Fibroblast of villous mesenchyme (primary cell): ENCODE data around the gene GFOD1. TPM values are rescaled to one million over a fixed set of nuclear protein-coding genes. Genes with fewer than 3 reads are reported as not detected.

Experiments used
- DNase-seq: peaks from one replicate; pipeline ENCODE4 v3.0.0-alpha.2; 2010; ENCODE audit warnings: low read depth
- H3K4me3 ChIP-seq: 2 replicates; pipeline ENCODE4 v1.5.1; 2011; ENCODE audit warnings: low read depth, mild to moderate bottlenecking, low read length
- total RNA-seq: library from RNA; depleted of rRNA; stranded (reverse); fragments of >200 nt; gene quantifications from 2 replicates; pipeline ENCODE4 v1.2.3, GENCODE V29; 2012
- TF ChIP-seq, protein P1 (sequence below): IDR thresholded peaks from 2 replicates; pipeline ENCODE4 v1.5.1; 2012; ENCODE audit warnings: low read depth, mild to moderate bottlenecking, low read length; ENCODE audit not compliant: insufficient read depth

The GFOD1 gene
- total RNA-seq, 1 donor, result 4.7 TPM

DNA sequence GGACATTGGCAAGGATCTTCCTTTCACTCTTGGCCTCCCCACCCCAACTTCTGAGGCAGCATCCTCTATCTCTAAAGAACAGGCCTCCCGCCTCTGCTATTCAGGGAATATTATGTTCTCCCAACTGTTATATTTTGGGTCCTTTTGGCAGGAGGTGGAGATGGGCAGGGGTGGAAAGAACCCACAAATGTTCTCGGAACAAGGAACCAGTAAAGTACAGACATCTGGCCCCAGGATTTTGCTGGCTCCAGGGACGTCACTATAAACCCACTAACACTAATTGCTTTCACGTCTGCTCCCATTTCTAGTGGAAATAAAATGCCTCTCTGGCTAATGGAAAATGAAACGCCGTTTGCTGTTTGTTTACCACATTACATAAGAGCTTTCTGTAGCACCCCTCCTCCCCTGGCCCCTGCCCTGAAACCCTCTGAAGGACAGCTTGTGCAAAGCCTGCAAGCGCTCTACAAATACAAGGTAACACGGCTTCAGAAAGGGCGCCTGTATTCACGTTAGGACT, 81.4 kb downstream of the GFOD1 start:
- H3K4me3 ChIP-seq, result no peak overlapping the region
- TF ChIP-seq, protein P1, sequence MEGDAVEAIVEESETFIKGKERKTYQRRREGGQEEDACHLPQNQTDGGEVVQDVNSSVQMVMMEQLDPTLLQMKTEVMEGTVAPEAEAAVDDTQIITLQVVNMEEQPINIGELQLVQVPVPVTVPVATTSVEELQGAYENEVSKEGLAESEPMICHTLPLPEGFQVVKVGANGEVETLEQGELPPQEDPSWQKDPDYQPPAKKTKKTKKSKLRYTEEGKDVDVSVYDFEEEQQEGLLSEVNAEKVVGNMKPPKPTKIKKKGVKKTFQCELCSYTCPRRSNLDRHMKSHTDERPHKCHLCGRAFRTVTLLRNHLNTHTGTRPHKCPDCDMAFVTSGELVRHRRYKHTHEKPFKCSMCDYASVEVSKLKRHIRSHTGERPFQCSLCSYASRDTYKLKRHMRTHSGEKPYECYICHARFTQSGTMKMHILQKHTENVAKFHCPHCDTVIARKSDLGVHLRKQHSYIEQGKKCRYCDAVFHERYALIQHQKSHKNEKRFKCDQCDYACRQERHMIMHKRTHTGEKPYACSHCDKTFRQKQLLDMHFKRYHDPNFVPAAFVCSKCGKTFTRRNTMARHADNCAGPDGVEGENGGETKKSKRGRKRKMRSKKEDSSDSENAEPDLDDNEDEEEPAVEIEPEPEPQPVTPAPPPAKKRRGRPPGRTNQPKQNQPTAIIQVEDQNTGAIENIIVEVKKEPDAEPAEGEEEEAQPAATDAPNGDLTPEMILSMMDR, result no peak
- DNase-seq, result no peak

DNA sequence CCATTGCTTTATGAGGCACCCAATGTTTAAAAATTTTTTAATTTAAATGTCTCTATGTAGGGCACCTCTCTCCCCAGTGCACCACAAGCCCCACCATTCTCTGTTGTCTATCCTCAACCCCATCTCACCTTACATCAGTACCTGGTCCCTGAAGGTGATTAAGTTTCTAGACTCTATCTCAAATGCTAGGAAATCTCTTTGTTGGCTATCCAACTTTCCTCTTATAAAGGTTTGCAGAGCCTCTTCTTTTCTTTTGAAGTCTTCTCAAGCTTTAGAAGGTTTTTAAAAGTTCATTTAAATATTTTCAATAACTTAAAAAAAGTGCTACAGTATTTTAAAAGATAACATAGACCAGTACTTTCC, 82.5 kb downstream of the GFOD1 start:
- TF ChIP-seq, protein P1, result no peak
- H3K4me3 ChIP-seq, result no peak overlapping the region
- no peak for DNase-seq

DNA sequence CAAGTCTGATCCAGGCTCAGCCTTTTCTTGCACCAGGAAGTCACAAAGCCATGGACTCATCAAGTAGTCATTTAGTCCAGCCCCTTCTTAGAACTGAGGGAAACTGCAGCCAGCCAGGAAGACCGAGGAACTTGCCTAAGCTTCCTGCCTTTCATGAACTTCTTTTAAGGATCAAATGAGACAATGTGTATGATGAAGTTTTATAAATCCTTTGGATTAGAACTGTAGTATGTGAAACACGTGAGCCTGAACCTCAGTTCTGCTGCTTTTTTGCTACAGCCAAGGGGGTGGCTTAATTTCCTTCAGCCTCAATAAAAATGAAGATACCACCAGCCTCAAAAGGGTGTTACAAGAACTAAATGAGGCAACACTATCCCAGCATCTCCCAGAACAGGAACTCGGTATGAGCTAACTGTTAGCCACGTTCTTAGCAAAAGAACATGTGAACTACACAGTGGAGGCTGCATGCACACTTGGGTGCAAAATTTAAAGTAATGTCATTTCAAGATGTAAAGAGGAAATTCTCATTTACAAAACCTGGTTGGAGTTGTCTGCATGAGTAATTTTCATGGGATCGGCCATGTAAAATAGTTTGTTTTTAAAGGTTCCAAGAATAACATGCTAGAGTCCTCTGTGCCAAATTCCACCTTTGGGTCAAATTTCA, 83.0 kb downstream of the GFOD1 start:
- TF ChIP-seq, protein P1, result no peak
- H3K4me3 ChIP-seq, result no peak overlapping the region
- DNase-seq, result peak; percentile 56

DNA sequence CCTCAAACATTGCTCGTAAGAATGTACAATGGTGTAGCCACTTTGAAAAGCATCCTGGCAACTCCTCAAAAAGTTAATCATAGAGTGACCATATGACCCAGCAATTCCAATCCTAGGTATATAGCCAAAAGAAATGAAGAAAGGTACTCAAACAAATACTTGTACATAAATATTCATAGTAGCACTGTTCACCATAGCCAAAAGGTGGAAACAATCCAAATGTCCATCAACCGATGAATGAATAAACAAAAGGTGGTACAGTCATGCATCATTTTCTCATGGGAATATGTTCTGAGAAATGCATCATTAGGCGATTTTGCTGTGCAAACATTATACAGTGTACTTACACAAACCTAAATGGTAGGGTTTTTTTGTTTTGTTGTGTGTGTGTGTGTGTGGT, 84.7 kb downstream of the GFOD1 start:
- TF ChIP-seq, protein P1, result no peak
- no peak overlapping the region for H3K4me3 ChIP-seq
- DNase-seq, result no peak

DNA sequence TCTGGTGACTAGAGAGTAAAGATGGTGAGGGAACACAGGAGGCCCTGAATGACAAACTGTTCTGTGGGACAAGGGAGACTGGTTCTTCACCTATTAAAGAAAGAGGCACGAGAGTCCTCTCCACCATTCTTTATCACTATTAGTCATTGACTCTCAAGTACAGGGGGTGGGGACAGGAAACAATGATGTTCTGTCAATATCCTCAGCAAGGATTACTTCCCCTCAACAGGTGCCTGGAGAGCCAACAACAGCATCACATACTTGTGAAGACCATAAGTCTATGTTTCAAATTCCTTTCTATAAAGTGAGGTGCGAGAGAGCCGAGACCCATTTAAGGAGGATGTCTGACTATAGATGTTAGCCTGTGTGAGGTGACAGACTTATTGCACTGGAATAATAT, 86.6 kb downstream of the GFOD1 start:
- TF ChIP-seq, protein P1, result no peak
- DNase-seq, result no peak

DNA sequence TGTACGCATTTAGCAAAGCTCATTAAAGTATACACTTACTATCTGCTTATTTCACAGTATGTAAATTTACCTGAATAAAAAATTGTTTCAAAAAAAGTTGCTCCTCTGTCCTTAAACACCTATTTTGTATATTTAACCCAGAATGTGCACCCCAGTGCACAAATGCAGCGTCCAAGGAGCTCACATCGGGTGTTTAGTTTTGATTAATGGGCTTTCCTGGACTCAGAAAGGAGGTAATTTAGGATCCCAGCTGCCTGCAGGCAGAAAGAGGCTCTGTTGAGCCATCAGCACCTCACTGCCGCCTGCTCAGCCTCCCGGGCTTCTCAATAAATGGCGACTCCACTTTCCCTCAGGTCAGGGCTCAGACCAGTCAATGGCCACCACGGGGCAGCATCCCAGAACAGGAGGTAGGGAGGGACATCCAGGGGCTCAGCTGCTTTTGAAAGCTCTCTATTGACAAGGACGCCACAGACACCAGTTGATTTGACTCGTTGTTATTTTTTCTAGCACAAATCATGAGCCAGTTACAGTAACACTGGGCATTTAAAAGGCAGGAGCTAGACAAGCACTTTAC, 88.9 kb downstream of the GFOD1 start:
- H3K4me3 ChIP-seq, result no peak overlapping the region
- TF ChIP-seq, protein P1, result no peak

More for the DNA sequence above, 86.6 kb downstream of the GFOD1 start:
- H3K4me3 ChIP-seq, result no peak overlapping the region

DNA sequence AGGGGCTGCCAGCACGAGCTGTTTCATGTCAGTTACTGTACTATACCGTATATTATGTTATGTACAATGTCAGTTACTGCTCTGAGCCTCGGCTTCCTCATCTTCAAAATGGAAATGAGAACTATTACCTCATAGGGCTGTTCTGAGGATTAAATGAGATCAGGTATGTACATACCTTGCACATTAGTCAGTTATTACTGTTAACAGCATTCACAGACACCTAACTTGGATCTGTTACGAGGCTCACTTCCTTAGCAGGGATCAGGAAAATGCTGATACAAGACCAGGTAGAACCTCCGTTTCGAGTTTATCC, 89.4 kb downstream of the GFOD1 start:
- TF ChIP-seq, protein P1, result no peak
- H3K4me3 ChIP-seq, result no peak overlapping the region
- no peak for DNase-seq

More for the DNA sequence above, 88.9 kb downstream of the GFOD1 start:
- DNase-seq, result no peak
